Hepatic stellate cell (primary cell): ENCODE data around the gene HAO2.
"Not testable (repeated sequence)": the region's sequence is repeated elsewhere in the genome, so short reads cannot be mapped to it uniquely, and the experiment has no call there.

Experiments
- DNase-seq: peaks from one replicate; pipeline ENCODE4 v3.0.0; 2011; ENCODE audit warnings: low spot score

HAO2 gene

DNA sequence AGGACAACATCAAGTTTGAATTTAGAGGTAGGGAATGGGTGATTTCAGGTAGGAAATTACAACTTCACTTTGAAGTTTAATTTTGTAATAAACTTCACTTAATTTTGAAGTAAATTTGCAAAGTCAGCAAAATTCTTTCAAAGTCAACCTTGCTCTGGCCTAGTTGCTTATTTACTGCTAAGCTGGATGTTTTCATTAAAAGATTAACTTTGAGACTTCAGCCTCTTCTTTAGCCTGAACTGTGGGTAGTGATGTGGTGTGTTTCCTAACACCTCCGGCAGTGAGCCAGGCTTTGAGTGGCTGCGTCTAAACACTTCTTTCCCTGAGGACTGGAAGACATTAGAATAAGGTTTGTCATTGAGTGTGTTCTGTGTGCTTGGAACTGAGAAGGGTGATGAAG lies at the start of gene HAO2:
HAO2 (plus strand) TSS at position 232 of the 400 bp plus-strand sequence. CDS start 12,301 bp downstream, outside the sequence.
- DNase-seq: no peak

- DNase-seq: no peak
Measured at GRCh38 chr1:119320100-119320499, 48.5 kb upstream of the HAO2 start.

DNA sequence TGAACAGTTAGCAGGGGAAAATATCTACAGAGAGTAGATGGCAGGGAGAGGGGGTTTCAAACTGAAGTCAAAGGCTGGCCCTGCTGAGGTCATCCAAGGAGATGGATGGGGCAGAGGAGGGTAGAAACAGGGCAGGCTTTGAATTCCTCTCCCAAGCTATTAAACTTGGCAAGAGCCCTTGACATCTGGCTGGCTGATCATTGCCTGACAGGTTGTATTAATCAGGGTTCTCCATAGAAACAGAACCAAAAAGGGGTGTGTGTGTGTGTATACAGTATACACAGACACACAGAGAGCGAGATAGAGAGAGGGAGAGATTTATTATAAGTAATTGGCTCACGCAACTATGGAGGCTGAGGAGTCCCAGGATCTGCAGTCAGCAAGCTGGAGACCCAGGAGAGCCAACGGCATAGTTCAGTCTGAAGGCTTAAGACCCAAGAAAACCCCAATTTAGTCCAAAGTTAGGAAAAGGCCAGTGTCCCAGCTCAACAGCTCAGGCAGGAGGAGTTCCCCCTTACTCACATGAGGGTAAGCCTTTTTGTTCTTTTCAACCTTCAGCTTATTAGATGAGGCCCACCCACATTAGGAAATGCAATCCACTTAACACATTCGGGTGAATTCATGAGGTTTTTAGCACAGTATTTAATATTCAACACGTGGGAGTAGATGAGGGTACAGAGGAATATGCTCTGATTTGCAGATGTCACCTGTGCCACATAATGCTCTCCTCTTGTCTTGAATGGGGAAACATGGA lies 46.7 kb upstream of the HAO2 start:
- no peak for DNase-seq

GRCh38 chr1:119323216-119323982 lies 45.2 kb upstream of the HAO2 start:
- DNase-seq: no peak

- DNase-seq: no peak
Measured at GRCh38 chr1:119324198-119324597, 44.4 kb upstream of the HAO2 start.

GRCh38 chr1:119326251-119326650 lies 42.3 kb upstream of the HAO2 start:
- no peak for DNase-seq

DNA sequence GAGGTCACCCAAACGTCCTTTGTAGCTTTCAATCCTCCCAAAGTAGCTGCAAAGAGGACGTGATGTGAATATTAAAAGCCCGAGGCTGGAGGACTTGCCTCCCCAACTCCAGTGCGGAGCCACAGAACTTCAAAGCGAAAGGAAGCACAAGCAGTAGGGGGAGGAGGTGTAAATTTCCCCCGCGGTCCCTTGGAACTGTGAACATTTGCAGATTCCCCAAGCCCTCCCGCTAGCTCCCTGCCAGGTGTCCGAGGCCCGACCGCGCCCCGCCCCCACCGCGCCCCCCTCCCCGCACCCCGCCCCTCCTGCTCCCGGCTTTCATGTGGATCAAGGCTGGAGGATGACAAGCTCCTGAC lies 41.5 kb upstream of the HAO2 start:
- no peak for DNase-seq

- no peak for DNase-seq
Measured at GRCh38 chr1:119327450-119328155, 41.0 kb upstream of the HAO2 start.

DNA sequence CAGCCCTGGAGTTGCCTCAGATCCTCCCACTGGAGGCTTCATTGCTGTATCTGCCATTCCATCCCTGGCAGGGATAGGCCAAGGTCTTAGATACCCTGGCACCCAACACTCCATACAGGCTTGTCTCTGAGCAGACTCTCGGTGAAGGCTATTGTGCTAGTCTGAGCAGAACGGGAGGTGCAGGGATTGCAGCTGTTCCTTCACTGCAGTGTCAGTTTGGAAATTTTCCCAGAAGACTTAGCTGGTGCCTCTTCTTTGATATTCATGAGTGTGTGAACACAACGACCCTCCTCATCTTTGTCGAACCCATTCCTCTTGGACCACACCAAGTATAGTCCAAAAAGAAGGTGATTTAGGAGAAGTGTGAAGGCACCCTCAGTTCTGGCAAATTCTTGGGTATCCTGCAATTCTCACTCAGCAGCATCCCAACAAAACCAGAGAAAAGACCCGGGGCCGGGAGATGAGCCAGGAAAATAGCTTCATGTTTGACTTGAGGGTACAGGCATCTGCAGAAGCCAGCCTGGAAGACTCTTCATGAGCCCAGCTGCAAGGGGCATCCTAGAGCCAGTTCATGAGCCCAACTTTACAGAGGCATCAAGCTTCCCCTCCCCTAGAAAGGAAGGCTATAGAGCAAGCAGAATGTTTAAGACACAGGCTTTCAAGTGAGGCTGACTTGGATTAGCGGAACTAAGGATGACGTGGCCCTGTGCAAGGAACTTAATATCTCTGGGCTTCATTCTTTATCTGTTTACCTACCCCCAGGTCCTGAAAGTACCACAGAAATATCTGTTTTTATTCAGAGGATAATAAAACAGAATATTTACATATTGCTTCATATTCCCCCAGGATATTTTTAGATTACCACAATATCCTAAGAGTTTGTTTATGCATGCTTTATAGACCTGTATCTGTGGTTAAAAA lies 38.8 kb upstream of the HAO2 start:
- no peak for DNase-seq

GRCh38 chr1:119330466-119331189 lies 38.0 kb upstream of the HAO2 start:
- no peak for DNase-seq

DNA sequence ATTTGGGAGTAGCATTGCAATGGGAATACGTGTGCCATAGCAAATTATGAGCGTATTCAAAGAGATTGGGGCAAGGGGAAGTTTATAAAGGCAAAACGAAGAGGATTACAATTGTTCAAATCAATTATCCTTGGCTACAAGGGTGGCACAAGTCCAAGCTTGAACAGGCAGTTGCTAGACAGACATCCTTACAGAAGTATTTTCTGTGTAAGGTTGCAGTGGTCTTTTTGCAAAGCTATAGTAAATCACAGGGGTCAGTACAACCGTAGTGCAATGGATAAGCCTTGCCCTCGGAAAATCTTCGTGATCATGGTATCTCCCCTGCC lies 37.4 kb upstream of the HAO2 start:
- DNase-seq: no peak

- DNase-seq: no peak
Measured at GRCh38 chr1:119331915-119332314, 36.7 kb upstream of the HAO2 start.

- DNase-seq: no peak
Measured at GRCh38 chr1:119332622-119333021, 36.0 kb upstream of the HAO2 start.

DNA sequence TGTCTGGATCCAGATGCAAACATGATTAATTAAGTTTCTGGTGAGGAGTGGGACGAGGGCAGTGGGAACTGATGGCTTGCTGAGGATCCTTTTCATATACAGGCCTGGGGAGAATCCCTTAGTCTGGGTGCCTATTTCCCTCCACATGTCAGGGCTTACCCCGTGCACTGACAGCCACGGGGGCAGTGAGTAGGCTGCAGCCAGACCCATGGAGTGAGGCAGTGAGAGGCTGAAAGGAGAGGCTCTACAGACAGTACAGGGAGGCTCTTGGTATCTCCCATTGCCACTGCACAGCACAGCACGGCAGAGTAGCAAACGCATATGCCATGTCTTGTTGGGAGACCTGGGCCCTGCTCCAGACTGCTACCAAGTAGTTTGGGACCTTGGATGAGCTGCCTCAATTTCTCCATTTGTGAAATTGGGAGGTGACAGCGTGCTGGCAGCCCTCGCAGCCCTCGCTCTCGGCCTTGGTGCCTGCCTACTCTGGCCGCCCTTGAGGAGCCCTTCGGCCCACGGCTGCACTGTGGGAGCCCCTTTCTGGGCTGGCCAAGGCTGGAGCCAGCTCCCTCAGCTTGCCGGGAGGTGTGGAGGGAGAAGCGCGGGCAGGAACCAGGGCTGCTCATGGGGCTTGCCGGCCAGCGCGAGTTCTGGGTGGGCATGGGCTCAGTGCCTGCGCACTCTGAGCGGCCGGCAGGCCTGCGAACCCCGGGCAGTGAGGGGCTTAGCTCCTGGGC lies 35.3 kb upstream of the HAO2 start:
- DNase-seq: no peak

DNA sequence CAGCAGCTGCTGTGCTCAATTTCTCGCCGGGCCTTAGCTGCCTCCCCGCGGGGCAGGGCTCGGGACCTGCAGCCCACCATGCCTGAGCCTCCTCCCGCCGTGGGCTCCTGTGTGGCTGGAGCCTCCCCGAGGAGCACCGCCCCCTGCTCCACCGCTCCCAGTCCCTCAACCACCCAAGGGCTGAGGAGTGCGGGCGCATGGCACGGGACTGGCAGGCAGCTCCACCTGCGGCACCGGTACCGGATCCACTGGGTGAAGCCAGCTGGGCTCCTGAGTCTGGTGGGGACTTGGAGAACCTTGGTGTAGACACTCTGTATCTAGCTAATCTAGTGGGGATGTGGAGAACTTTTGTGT lies 34.7 kb upstream of the HAO2 start:
- DNase-seq: not testable (repeated sequence)

- no peak for DNase-seq
Measured at GRCh38 chr1:119336848-119337247, 31.7 kb upstream of the HAO2 start.

GRCh38 chr1:119338004-119338403 lies 30.6 kb upstream of the HAO2 start:
- DNase-seq: no peak

- no peak for DNase-seq
Measured at GRCh38 chr1:119338757-119339156, 29.8 kb upstream of the HAO2 start.

DNA sequence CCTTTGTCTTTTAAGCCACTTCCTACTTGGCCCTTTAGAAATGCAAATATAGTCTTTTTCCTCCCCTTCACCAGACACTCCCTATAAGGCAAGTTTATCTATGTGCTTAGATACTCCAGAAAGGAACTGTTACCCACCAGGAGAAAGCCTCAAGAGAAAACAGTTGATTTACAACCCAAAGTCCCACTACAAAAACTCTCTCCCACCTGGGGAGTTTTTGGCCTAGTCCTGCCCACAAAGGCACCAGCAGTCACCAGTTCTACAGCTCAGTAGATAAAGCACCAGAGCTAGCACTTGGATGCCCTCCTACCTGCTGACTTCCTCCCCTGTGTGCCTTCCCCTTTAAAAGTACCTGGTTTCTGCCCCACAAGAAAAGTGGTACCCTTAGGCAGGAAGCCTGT lies 27.7 kb upstream of the HAO2 start:
- no peak for DNase-seq

GRCh38 chr1:119341372-119341947 lies 27.1 kb upstream of the HAO2 start:
- DNase-seq: no peak
